ENCODE measurements around the gene SV2C.

DNA sequence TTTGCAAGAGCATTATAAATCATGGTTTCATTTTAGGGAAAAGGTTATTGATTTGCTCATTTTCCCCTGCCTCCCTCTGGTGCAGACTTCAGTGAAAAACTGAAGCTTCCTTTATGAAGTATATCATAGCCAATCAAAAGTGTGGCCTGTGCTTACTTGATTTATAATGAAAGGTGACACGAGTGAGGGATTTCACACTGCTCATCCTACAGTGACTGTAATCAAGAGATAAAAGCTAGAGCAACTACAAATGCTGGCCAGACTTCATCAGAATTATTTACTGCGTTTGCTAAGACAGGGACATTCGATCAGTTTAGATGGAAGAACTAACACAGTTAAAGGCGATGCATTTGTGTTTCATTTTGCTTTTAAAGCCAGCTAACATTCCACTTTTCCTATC lies 151.5 kb downstream of the SV2C start:
- TF ChIP-seq, protein P1, sequence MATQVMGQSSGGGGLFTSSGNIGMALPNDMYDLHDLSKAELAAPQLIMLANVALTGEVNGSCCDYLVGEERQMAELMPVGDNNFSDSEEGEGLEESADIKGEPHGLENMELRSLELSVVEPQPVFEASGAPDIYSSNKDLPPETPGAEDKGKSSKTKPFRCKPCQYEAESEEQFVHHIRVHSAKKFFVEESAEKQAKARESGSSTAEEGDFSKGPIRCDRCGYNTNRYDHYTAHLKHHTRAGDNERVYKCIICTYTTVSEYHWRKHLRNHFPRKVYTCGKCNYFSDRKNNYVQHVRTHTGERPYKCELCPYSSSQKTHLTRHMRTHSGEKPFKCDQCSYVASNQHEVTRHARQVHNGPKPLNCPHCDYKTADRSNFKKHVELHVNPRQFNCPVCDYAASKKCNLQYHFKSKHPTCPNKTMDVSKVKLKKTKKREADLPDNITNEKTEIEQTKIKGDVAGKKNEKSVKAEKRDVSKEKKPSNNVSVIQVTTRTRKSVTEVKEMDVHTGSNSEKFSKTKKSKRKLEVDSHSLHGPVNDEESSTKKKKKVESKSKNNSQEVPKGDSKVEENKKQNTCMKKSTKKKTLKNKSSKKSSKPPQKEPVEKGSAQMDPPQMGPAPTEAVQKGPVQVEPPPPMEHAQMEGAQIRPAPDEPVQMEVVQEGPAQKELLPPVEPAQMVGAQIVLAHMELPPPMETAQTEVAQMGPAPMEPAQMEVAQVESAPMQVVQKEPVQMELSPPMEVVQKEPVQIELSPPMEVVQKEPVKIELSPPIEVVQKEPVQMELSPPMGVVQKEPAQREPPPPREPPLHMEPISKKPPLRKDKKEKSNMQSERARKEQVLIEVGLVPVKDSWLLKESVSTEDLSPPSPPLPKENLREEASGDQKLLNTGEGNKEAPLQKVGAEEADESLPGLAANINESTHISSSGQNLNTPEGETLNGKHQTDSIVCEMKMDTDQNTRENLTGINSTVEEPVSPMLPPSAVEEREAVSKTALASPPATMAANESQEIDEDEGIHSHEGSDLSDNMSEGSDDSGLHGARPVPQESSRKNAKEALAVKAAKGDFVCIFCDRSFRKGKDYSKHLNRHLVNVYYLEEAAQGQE (IDR thresholded peaks at IDR 0.05), result no peak
- TF ChIP-seq, protein P2, sequence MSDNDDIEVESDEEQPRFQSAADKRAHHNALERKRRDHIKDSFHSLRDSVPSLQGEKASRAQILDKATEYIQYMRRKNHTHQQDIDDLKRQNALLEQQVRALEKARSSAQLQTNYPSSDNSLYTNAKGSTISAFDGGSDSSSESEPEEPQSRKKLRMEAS (IDR thresholded peaks at IDR 0.05), result no peak
- TF ChIP-seq, protein P3, sequence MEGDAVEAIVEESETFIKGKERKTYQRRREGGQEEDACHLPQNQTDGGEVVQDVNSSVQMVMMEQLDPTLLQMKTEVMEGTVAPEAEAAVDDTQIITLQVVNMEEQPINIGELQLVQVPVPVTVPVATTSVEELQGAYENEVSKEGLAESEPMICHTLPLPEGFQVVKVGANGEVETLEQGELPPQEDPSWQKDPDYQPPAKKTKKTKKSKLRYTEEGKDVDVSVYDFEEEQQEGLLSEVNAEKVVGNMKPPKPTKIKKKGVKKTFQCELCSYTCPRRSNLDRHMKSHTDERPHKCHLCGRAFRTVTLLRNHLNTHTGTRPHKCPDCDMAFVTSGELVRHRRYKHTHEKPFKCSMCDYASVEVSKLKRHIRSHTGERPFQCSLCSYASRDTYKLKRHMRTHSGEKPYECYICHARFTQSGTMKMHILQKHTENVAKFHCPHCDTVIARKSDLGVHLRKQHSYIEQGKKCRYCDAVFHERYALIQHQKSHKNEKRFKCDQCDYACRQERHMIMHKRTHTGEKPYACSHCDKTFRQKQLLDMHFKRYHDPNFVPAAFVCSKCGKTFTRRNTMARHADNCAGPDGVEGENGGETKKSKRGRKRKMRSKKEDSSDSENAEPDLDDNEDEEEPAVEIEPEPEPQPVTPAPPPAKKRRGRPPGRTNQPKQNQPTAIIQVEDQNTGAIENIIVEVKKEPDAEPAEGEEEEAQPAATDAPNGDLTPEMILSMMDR (IDR thresholded peaks at IDR 0.05; ENCODE audit: low read depth, low read length, missing input control), result no peak
- TF ChIP-seq TAF1 (conservative IDR thresholded peaks at IDR 0.05), result no peak

Measured in liver (tissue), 3 donors.